ENCODE results near the gene REG3G. TPM values are rescaled to one million over a fixed set of nuclear protein-coding genes. Genes with fewer than 3 reads are reported as not detected.

Gene REG3G
- not detected in 2 replicates for total RNA-seq (2013; cell fraction: nucleolus; rRNA removed)
- total RNA-seq (2014; rRNA removed): not detected in 2 replicates
- total RNA-seq (2014; rRNA removed; fragmentation: Illumina TruSeq; extraction: Trizol): not detected in 2 replicates
- total RNA-seq (2021): 0.33 and 0.51 TPM in 2 replicates
- polyA plus RNA-seq (2011; ENCODE audit: low read depth): not detected
- not detected in 2 replicates for polyA plus RNA-seq (2011; rRNA removed)
- not detected in 2 replicates for polyA plus RNA-seq (2011; cell fraction: cytosol; rRNA removed)
- polyA plus RNA-seq (2011; cell fraction: nucleus; rRNA removed): not detected in 2 replicates
- not detected in 2 replicates for polyA plus RNA-seq (2012)
- not detected in 2 replicates for polyA plus RNA-seq (2014; fragmentation: Illumina TruSeq; extraction: Trizol)
- polyA plus RNA-seq (2014; fragmentation: Nextera tagmentation; extraction: Ambion mirVana): not detected
- not detected in 2 replicates for polyA plus RNA-seq (2014; rRNA removed)
- polyA plus RNA-seq (2016; fragmentation: Nextera tagmentation; extraction: Ambion mirVana): not detected
- not detected in 2 replicates for polyA minus RNA-seq (2011; rRNA and poly(A)+ RNA removed)
- not detected in 2 replicates for polyA minus RNA-seq (2011; cell fraction: cytosol; rRNA and poly(A)+ RNA removed)
- not detected in 2 replicates for polyA minus RNA-seq (2011; cell fraction: nucleus; rRNA and poly(A)+ RNA removed)
- Bru-seq, nascent RNA: not detected
- BruChase-seq, experiment 1, labeled RNA remaining after a 6-hour chase: not detected
- BruChase-seq, experiment 2, labeled RNA remaining after a 2-hour chase: not detected
- long read RNA-seq, experiment 1: 0 reads
- long read RNA-seq, experiment 2: 0 reads

DNA sequence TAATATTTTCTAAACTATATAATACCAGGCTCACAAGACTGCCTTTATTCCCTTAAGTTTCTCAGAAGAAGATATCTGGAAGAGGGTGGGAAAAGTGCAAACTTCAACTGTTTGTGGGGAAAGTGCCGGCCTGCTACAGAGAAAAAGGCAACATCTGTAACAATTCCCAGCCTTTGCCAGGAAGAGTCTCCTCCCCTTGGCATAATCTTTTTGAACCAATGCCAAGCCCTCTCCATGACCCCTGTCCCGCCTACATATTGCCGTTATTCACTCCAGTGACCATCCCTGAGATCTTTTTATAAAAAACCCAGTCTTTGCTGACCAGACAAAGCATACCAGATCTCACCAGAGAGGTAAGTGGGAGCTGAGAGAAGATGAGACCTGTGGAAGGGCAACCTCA, at the start of gene REG3G:
TSS of gene REG3G (plus strand) at position 282 of the 400 bp plus-strand sequence. CDS start 392 bp downstream, outside the sequence.
- H3K4me3 ChIP-seq: no peak within 1 kb of the TSS
- H3K9me3 ChIP-seq (replicated peaks; ENCODE audit: control insufficient read depth, insufficient read depth, low read length): no peaks in the 10 kb centered on the region
- in situ Hi-C loops (cut with MboI): loop anchor here (25.0 kb wide), 1 partner anchor 837 kb away; no protein-coding TSS in a partner anchor
- no peaks in the 10 kb centered on the region for H3K36me3 ChIP-seq (ENCODE audit: control insufficient read depth in 2 of 2, insufficient read depth in 2 of 2, low read length in 1 of 2)
- no peak within 1 kb of the TSS for H3K9ac ChIP-seq (ENCODE audit: control insufficient read depth, insufficient read depth, low read length)
- no peaks in the 10 kb centered on the region for H3K4me1 ChIP-seq (ENCODE audit: control insufficient read depth, insufficient read depth, low read length)
- WGBS (ENCODE audit: insufficient coverage, insufficient replicate concordance, low lambda C conversion rate, missing lambda C conversion rate): 7% methylated on average over 3 of the region's 3 CpGs
- intact Hi-C loops (cut with micrococcal nuclease; ENCODE audit: unreplicated experiment): no loop called here
- FAIRE-seq (no peak), ATAC-seq (no peak), DNase-seq (ENCODE audit: low read depth, low spot score) (no peak)
- no peak within 1 kb of the TSS for H2AFZ ChIP-seq (ENCODE audit: control insufficient read depth, low read depth, low read length)
- no peak within 1 kb of the TSS for H3K4me2 ChIP-seq (ENCODE audit: control insufficient read depth, insufficient read depth)
- no peaks in the 10 kb centered on the region for H4K20me1 ChIP-seq (ENCODE audit: control insufficient read depth, insufficient read depth)
- CTCF ChIA-PET: no interaction called here
- SMC1A ChIA-PET (ENCODE audit: uncharacterized antibody, unreplicated experiment): no interaction called here
- POLR2A ChIA-PET: no interaction called here
- no peaks in the 10 kb centered on the region for H3K79me2 ChIP-seq (ENCODE audit: control insufficient read depth, insufficient read depth, low read length)
- H3K27ac ChIP-seq (ENCODE audit: control insufficient read depth, insufficient read depth): no peak within 1 kb of the TSS
- RAD21 ChIA-PET (ENCODE audit: unreplicated experiment): no interaction called here
- no TSS peak for BruUV-seq (replicated peaks)
- no peaks in the 10 kb centered on the region for H3K27me3 ChIP-seq (replicated peaks in 1 of 2; ENCODE audit: control insufficient read depth in 2 of 2, insufficient read depth in 2 of 2, low read length in 1 of 2)
- TF ChIP-seq BHLHE40 (IDR thresholded peaks at IDR 0.05; ENCODE audit: borderline replicate concordance in 1 of 2, low read depth in 2 of 2, low read length in 1 of 2) (no peak), ZNF622 (IDR thresholded peaks at IDR 0.05) (no peak), NRF1 (conservative IDR thresholded peaks at IDR 0.05; ENCODE audit: low read depth, low read length) (no peak), RCOR1 (conservative IDR thresholded peaks at IDR 0.05; ENCODE audit: low read depth, low read length) (no peak)
- TF ChIP-seq, protein P1, sequence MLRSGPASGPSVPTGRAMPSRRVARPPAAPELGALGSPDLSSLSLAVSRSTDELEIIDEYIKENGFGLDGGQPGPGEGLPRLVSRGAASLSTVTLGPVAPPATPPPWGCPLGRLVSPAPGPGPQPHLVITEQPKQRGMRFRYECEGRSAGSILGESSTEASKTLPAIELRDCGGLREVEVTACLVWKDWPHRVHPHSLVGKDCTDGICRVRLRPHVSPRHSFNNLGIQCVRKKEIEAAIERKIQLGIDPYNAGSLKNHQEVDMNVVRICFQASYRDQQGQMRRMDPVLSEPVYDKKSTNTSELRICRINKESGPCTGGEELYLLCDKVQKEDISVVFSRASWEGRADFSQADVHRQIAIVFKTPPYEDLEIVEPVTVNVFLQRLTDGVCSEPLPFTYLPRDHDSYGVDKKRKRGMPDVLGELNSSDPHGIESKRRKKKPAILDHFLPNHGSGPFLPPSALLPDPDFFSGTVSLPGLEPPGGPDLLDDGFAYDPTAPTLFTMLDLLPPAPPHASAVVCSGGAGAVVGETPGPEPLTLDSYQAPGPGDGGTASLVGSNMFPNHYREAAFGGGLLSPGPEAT (IDR thresholded peaks at IDR 0.05; ENCODE audit: low read depth): no peak
- TF ChIP-seq, protein P2, sequence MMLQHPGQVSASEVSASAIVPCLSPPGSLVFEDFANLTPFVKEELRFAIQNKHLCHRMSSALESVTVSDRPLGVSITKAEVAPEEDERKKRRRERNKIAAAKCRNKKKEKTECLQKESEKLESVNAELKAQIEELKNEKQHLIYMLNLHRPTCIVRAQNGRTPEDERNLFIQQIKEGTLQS (IDR thresholded peaks at IDR 0.05; ENCODE audit: borderline replicate concordance, extremely low read depth, low read depth, low read length): no peak
- TF ChIP-seq, protein P3, sequence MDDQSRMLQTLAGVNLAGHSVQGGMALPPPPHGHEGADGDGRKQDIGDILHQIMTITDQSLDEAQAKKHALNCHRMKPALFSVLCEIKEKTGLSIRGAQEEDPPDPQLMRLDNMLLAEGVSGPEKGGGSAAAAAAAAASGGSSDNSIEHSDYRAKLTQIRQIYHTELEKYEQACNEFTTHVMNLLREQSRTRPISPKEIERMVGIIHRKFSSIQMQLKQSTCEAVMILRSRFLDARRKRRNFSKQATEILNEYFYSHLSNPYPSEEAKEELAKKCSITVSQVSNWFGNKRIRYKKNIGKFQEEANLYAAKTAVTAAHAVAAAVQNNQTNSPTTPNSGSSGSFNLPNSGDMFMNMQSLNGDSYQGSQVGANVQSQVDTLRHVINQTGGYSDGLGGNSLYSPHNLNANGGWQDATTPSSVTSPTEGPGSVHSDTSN (IDR thresholded peaks at IDR 0.05; ENCODE audit: insufficient replicate concordance, low read depth, low read length): no peak
- TF ChIP-seq, protein P4, sequence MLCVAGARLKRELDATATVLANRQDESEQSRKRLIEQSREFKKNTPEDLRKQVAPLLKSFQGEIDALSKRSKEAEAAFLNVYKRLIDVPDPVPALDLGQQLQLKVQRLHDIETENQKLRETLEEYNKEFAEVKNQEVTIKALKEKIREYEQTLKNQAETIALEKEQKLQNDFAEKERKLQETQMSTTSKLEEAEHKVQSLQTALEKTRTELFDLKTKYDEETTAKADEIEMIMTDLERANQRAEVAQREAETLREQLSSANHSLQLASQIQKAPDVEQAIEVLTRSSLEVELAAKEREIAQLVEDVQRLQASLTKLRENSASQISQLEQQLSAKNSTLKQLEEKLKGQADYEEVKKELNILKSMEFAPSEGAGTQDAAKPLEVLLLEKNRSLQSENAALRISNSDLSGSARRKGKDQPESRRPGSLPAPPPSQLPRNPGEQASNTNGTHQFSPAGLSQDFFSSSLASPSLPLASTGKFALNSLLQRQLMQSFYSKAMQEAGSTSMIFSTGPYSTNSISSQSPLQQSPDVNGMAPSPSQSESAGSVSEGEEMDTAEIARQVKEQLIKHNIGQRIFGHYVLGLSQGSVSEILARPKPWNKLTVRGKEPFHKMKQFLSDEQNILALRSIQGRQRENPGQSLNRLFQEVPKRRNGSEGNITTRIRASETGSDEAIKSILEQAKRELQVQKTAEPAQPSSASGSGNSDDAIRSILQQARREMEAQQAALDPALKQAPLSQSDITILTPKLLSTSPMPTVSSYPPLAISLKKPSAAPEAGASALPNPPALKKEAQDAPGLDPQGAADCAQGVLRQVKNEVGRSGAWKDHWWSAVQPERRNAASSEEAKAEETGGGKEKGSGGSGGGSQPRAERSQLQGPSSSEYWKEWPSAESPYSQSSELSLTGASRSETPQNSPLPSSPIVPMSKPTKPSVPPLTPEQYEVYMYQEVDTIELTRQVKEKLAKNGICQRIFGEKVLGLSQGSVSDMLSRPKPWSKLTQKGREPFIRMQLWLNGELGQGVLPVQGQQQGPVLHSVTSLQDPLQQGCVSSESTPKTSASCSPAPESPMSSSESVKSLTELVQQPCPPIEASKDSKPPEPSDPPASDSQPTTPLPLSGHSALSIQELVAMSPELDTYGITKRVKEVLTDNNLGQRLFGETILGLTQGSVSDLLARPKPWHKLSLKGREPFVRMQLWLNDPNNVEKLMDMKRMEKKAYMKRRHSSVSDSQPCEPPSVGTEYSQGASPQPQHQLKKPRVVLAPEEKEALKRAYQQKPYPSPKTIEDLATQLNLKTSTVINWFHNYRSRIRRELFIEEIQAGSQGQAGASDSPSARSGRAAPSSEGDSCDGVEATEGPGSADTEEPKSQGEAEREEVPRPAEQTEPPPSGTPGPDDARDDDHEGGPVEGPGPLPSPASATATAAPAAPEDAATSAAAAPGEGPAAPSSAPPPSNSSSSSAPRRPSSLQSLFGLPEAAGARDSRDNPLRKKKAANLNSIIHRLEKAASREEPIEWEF (IDR thresholded peaks at IDR 0.05; ENCODE audit: insufficient replicate concordance, low read depth, low read length): no peak
